Upper lobe of left lung (tissue), 4 donors: Measurements from ENCODE around the gene CYP4V2.

Source experiments
- EP300 ChIP-seq, 4 donors: sonication (generic); formaldehyde crosslinking; IDR thresholded peaks; one replicate each; pipeline ENCODE4 v1.5.1; 2017; ENCODE audit warnings: antibody characterized with exemption in 4 of 4, control low read depth in 2 of 4
- TF ChIP-seq, protein P1 (sequence below), 6 experiments: fragments of 450-650 bp in 4 of 6; fragments of 200-600 bp in 2 of 6; sonication (generic) in 2 of 6; IDR thresholded peaks; one replicate each; pipeline ENCODE4 v1.5.1; 2016 to 2019; ENCODE audit warnings: antibody characterized with exemption in 6 of 6

DNA sequence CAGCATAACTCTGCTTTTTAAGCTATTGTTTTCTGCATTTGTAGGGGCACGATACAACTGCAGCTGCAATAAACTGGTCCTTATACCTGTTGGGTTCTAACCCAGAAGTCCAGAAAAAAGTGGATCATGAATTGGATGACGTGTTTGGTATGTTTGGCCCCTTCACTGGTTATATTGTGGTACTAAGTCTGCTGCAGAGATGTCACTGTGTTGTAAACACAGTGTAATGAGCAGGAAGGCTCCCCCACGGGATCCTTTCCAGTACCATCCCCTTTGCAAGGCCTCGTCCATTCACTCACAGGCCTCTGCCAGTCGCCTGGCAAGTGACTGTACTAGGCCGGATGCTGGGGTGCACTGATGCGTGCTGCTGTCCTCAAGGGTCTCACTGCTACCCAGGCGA lies 13.8 kb downstream of the CYP4V2 start:
- TF ChIP-seq, protein P1, sequence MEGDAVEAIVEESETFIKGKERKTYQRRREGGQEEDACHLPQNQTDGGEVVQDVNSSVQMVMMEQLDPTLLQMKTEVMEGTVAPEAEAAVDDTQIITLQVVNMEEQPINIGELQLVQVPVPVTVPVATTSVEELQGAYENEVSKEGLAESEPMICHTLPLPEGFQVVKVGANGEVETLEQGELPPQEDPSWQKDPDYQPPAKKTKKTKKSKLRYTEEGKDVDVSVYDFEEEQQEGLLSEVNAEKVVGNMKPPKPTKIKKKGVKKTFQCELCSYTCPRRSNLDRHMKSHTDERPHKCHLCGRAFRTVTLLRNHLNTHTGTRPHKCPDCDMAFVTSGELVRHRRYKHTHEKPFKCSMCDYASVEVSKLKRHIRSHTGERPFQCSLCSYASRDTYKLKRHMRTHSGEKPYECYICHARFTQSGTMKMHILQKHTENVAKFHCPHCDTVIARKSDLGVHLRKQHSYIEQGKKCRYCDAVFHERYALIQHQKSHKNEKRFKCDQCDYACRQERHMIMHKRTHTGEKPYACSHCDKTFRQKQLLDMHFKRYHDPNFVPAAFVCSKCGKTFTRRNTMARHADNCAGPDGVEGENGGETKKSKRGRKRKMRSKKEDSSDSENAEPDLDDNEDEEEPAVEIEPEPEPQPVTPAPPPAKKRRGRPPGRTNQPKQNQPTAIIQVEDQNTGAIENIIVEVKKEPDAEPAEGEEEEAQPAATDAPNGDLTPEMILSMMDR (IDR thresholded peaks at IDR 0.05): no peak
- no peak for TF ChIP-seq EP300 (IDR thresholded peaks at IDR 0.05)
